Measurements from ENCODE around the gene ZSCAN2.
"Not testable (repeated sequence)": the region's sequence is repeated elsewhere in the genome, so short reads cannot be mapped to it uniquely, and the experiment has no call there.

Gene ZSCAN2

DNA sequence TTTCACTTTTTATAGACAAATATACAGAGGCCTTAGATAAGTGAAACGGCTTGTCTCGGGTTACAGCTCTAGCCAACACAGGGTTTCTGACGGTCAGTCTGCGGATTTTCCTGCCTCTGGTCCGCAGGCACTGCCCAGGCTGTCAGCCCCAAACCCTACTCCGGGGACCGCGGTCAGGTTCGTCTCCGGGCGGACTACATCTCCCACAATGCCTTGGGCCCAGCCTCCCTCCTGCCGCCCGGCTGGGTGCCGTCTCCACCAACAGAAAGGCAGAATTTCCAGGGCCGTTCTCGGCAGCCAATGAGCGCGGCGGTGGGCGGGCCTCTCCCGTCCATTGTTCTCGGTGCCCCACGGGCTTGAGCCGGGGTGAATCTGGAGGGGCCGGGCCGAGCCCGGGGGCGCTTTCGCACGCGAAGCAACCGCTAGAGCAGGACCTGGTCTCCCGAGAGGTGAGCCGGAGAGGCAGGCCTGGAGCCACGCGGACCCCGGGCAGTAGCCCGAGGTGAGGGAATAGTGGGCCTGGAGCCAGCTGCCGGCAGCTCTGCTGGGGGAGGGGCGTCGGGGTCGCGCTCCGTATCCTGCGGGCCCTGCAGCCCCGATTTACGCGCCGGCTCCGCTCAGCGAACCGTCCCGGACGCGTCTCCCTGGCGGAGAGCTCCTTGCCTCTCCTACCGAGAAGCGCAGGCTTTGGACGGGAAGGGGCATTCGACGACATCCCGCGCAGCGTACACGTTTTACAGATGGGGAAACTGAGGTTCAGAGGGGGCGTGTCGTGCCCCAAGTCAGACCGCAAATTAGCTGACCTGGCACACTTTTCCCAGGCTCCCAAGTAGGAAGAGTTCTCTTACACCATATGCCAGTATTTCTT, at the start of gene ZSCAN2:
Gene ZSCAN2, plus strand, starts transcription at position 323 of the 868 bp plus-strand sequence. CDS start 2,919 bp downstream, outside the sequence.
- peak; percentile 90 for DNase-seq

DNA sequence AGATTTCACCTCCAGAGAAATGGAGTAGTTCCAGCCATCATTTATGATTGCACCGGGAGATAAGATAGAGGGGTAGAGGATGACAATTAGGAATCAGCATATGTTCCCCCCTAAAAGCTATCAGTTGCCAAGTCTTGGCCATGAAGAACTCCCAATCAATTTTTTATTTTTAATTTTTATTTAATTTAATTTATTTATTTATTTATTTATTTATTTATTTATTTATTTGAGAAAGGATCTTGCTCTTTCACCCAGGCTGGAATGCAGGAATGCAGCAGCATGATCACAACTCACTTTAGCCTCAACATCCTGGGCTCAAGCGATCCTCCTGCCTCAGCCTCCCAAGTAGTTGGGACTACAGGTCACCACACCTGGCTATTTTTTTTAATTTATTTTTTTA, 49.2 kb upstream of the ZSCAN2 start:
- not testable (repeated sequence) for DNase-seq

DNA sequence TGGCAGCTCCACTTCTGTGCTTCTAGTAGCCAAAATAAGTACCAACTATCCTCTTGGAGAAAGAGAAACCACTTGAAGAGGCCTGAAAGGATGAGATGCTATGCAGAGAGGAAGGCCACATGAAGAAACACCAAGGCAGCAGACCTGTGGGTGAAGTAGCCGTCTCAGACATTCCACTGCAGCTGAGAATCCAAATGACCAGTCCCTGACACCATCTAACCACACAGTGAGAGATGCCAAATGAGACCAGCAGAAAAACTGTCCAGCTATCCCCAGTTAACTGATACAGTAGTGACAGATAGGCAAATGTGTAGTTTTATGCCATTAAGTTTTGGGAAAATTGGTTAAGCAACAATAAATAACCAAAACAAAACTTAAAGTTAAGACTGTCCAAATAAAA, 47.9 kb upstream of the ZSCAN2 start:
- no peak for DNase-seq

DNA sequence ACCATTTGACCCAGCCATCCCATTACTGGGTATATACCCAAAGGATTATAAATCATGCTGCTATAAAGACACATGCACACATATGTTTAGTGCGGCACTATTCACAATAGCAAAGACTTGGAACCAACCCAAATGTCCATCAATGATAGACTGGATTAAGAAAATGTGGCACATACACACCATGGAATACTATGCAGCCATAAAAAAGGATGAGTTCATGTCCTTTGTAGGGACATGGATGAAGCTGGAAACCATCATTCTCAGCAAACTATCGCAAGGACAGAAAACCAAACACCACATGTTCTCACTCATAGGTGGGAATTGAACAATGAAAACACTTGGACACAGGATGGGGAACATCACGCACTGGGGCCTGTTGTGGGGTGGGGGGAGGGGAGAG, 44.1 kb upstream of the ZSCAN2 start:
- not testable (repeated sequence) for DNase-seq

DNA sequence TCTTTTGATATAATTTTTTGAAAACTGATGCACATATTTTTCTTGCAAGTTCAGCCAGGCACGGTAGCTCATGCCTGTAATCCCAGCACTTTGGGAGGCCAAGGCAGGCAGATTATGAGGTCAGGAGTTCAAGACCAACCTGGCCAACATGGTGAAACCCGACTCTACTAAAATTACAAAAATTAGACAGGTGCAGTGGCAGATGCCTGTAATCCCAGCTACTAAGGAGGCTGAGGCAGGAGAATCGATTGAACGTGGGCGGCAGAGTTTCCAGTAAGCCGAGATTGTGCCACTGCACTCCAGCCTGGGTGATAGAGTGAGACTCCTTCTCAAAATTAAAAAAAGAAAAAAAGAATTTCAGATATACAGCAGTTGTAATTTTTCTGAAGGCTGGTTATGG, 32.8 kb upstream of the ZSCAN2 start:
- DNase-seq, result not testable (repeated sequence)

DNA sequence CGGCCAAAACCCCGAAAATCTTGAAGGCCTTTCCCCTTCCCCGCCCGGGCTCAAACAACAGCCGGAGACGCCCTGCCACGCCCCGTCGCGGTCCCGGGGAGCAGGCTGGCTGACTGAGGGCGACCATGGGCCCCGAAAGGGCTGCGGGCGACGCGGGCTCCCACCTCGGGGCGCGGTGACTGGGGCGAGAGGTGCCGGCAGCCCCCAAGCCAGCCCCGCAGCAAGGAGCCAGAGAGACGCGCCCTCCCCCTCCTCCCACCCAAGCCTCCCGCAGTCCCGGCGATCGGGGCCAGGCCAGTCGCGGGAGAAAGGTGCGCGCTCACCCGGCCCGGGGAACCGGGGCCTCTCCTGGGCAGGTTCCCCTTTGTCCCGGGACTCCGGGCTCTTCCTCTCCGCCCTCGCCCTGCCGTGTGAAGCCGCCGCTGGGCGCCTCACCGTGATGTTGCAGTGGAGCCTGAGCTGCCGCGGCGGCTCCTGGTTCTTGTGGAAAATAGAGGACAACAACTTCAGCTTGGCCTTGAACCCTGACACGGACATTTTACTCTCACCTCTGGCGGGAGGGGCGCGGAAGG, 30.6 kb upstream of the ZSCAN2 start:
- peak; percentile 26 for DNase-seq

DNA sequence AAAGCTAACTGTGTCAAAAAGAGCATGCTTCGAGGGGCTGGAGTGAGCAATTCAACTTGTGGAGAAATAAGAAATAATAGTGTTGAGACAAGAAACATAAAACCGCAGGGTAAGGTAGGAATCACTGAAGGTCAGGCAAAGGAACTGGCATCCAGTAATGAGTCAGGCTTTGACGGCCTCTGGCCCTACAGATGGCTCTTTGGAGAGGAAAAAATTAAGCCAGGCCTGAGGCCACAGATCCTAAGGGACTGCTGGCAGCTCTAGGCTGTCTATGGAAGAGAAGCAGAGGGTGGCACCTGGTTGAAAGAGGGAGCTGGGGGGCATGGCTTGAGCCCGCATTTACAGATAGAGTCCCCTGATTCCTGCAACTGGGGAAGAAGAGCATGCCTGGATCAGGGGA, 28.6 kb upstream of the ZSCAN2 start:
- no peak for DNase-seq

DNA sequence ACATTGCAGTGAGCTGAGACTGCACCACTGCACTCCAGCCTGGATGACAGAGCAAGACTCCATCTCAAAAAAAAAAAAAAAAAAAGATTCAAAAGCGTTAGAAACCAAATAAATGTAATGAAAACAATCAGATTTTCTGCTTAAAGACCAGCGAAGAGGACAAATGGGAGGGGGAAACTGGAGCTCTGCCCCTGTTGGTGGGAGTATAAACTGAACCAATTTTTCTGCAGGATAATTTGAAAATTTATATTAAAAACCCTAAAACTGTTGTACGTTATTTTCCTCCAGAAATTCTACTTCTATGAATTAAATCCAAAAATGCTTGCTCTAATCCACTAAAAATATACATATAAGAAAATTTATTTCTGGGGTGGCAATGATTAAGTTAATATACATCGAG, 25.3 kb upstream of the ZSCAN2 start:
- no peak for DNase-seq

DNA sequence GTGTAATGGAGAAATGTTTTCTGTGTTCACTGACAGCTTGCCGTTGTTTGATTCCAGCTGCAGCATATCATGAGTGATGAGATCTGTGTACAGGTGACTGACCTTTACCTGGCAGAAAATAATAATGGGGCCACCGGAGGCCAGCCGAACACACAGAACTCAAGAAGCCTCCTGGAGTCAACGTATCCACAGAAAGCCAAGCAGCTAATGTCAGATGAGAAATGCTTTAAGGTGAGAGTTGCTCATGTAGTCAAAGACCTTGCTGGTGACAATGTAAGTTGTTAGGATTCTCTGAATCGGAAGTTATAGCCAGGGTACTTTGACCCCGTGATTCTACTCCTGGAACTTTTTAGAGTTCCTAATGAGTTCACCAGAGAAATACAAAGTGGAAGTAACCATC, 22.9 kb upstream of the ZSCAN2 start:
- DNase-seq, result not testable (repeated sequence)

DNA sequence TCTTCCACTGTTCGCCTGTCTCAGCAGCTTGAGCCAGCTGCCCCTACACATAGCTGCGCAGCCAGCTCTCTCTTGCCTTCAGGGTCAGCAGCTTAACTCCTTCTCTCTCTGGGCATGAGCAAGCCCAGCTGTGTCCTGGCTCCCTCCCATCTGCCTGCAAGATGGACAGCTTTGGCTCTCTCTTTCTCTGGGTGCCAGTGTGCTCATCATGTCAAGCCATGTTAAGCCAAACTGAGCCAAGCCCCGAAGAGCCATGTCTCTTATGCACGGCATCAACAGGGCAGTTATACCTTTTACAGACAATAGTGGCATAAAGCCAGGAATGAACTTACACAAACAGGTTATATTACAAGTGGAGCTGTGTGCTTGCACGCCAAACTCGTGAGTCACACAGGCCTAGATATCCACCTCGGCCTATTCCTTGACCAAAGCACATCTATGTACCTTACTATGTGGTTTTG, 21.5 kb upstream of the ZSCAN2 start:
- DNase-seq, result not testable (repeated sequence)

DNA sequence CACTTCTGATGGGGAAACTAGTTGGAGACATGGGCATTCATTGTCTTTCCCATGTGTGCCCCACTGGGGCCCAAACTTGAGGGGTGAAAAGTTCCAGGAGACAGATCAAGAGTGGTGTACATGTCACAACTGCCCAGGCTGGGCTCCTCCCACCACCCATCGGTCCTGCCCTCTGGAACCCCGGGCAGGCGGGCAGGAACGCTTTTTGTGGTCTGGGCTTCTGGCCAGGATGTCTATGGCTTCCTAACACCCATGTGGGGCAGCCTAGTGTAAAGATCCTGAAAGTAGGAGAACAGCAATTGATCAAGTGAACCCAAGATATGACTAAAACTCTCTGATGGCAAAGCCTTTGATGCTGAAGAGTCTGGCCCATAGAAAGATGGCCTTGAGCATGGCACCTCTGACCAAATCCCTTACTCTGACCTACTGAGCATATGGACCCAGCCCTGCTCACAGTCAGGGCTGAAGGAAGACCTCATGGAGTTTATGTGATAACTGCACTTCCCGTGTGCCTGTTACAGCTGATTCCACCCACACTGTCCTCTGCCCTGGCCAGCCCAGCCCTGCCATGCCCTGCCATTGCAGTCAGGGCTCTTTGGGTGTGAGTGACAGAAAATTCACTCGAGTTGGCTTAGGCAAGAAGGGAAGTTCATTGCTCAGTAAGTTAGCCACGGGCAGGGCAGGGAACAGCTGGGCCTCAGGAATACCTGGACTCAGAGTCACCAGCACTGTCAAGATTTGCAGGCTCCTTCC, 19.0 kb upstream of the ZSCAN2 start:
- not testable (repeated sequence) for DNase-seq

DNA sequence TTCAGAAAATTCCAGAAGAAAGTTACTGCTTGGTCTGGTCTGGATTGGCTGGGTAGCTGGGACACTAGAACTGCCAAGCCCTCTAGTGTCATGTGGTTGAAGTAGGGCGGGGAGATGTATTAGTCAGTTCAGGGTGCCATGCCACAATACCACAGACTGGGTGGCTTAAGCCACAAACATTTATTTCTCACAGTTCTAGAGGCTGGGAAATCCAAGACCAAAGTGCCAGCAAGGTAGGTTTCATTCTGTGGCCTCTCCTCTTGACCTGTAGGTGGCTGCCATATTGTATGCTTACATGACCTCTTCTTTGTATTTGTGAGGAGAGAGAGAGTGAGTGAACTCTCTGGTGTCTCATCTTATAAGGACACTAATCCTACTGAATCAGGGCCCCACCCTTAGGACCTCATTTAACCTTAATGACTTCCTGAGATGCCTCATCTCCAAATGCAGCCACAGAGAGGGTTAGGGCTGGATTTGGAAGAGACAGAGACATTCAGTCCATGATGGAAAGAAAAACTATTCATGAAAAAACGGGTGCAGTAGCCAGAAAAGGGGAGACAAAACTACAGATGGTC, 18.1 kb upstream of the ZSCAN2 start:
- no peak for DNase-seq

DNA sequence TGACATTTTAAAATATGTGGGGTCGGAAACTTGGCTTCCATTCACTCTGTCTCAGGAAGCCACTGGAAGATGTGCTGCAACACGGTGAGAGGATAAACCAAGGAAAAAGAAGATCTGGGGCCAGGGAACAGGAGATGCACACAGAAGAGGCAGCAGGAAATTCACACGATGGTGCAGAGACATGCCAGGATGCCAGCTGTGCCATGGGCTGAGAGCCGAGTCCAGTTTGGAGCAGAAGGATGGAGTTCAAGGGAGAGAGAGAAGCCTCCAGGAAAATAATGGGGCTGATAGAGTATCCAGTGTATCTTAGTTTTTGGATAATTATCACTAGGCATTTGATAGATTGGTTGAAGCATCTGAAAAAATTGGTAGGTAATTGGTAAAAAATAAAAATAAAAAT, 16.9 kb upstream of the ZSCAN2 start:
- not testable (repeated sequence) for DNase-seq

DNA sequence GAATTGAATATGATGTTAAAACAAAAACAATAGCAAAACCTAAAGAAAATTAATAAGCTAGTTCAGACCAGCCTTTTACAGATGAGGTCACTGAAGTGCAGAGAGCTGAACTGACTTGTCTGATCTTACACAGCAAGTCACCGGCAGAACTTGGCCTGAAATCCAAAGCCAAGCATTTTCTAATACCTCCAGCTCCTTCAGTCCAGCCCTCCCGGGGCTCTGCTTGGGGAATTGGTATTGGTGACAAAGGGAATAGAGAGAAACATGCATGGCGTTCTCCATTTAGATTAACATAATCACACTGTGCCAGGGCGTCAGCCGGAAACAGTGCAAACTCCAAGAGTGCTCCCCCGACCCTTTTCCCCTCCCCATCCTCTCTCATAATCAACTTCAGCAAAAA, 14.1 kb upstream of the ZSCAN2 start:
- DNase-seq, result no peak

DNA sequence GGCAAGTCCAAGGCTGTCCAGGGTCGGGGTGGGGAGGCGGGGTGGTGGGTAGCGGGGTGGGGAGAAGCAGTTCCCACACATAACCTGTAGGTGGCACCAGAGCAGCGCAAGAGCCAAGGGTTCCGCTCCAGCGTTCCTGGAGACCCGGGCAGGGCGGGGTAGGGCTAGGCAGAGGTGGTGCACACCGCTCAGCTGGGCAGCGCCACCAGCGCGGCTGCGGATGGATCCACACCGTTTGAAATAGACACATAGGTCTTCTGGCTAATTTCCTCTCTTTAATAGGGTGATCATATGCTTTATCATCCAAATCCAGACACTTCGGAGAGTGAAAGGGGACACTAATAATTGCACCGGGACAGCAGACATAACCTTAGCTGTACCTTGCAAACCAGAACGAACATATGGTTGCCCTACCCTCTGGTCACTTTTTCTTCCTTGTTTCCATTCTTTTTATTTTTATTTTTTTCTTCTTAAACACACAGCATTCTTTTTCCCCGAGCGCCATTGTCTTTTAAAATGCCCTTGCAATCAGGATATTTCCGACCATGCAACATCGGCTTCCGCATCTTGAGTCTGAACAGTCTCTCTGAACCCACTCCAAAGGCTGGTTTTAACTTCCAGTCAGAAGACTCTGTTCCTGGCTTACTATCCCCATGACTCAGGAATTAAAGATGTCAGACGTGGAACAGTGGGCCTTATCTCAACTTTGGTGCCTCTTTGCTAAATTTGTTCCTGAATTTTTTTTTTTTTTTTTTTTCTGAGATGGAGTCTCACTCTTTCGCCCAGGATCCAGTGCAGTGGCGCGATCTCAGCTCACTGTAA, 12.5 kb upstream of the ZSCAN2 start:
- peak; percentile 77 for DNase-seq

DNA sequence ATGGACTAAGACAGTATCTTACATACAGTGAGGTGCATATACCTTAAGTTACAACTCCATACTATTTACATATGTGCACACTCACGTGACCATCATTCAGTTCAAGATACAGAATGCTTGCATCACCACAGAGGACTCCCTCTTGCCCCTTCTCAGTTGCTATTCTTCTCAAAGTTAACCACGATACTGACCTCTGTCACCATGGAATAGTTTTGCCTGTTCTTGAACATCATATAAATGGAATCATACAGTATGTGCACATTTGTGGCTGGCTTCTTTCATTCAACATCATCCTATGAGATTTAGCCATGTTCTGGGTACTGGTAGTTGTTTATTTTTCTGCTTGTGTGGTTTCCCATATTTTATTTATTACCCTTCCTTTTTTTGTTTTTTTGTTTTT, 10.4 kb upstream of the ZSCAN2 start:
- no peak for DNase-seq

DNA sequence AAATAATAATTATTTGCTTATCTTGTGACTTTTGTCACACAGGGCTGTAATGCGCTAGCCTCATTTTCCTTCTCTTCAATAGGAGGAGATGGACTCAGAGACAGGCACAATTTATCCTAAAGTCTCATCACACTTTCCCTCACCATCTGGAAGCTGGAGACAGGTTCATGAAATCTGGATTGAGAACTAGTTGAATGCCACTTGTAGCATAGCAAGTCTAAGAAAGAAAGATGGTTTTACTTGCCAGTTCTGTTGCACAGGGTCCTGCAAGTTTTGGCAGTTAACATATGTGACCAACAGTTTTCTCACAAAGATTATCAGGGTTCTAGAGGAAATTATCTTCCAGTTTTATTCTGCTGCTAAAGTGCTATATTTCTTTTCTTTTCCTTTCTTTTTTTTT, 9.0 kb upstream of the ZSCAN2 start:
- DNase-seq, result no peak

DNA sequence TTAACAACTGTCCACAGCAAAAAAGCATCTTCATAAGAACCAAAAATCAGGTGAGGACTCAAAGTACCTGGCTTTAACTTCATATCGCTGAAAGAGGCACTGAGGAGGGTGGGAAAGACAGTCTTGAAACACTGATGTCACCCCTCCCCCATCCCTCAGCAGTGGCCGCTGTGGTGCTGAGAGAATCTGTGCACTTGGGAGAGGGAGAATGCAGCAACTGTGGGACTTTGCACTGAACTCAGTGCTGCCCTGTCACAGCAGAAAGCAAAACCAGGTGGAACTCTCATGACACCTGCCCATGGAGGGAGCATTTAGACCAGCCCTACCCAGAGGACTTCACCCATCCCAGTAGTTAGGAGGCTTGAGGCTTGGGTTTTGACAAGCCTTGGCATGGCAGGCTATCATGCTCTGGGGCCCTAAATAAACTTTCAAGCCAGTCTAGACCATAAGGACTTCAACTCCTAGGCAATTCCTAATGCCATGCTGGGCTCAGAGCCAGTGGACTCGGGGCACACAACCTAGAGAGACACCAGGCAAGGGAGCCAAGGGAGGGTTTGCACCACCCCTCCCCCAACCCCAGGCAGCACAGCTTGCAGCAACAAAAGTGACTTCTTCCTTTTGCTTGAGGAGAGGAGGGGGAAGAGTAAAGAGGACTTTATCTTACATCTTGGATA, 6.1 kb upstream of the ZSCAN2 start:
- no peak for DNase-seq

DNA sequence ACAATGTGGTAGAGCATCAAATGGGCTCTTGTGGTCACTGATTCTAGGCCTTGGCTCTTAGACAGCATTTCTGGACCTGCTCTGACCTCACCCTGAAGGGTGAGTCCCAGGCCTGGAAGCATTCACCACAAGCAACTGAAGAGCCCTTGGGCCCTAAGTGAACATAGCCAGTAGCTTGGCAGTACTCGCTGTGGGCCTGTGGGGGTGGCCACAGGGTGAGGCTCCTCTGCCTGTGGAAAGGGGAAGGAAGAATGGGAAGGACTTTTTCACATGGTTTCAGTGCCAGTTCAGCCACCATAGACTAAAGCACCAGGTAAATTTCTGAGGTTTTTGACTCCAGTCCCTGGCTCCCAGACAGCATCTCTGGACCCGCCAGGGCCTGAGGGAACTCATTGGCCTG, 5.1 kb upstream of the ZSCAN2 start:
- DNase-seq, result no peak

DNA sequence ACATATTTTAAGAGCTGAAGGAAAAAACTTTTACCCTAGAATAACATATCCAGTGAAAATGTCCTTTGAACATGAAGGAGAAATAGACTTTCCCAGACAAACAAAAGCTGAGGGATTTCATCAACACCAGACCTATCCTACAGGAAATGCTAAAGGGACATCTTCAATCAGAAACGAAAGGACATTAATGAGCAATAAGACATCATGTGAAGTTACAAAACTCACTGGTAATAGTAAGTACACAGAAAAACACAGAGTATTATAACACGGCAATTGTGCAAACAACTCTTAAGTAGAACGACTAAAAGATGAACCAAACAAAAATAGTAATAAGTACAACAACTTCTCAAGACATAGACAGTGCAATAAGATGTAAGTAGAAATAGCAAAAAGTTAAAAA, 3.5 kb upstream of the ZSCAN2 start:
- DNase-seq, result no peak

DNA sequence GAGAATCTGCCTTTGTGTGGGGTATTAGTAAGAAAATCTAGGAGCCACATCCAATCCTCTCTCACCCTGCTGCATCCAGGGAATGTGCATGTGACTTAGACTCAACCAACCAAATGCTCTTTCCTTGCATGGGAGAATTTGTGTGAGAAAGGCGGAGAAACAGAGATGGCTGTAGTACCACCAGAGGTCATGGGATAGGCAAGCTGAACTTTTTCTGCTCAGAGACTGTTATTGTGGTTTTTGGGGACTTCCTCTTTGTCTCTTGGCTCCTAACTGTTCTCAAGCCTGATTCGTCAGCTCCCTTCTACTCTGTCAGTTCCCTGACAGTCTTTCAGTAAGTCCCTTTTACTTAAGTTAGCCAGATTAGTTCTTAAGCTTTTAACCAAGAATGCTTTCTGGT, 2.6 kb upstream of the ZSCAN2 start:
- DNase-seq, result no peak

DNA sequence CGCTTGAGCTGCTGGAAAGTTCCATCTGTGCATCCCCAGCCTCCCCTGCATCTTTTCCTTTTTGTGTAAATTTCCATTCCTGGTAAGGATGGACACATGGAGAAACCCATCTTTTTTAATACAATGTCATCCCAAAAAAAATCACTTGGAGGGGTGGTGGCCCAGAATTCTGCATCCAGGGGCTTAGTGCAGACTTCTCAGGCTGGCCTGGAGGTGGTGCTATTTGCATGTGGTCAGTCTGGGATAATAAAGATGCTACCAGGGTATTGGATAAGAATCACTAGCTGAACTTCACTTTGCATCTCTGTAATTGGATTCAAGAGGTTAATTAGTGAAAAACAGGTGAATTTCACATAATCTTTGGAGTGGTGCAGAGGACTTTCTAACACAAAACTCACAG, 1.8 kb upstream of the ZSCAN2 start:
- DNase-seq, result no peak
